B cell (primary cell): Measurements from ENCODE around the gene GEMIN2. TPM values are rescaled to one million over a fixed set of nuclear protein-coding genes. Genes with fewer than 3 reads are reported as not detected.

ENCODE experiments used
- ATAC-seq: fragments of 200-7000 bp; cut with Tn5 transposase; one replicate; pipeline ENCODE4 v1.10.0; 2021; ENCODE audit warnings: low read depth, mild to moderate bottlenecking, moderate number of reproducible peaks, moderate library complexity
- CTCF ChIA-PET: fragments of 350-600 bp; sonication (Branson Sonifier 250); formaldehyde crosslinking; loops from one replicate; lab custom pipeline; 2021; ENCODE audit warnings: antibody characterized with exemption, inconsistent platforms; lab: Charles Lee
- POLR2A ChIA-PET: fragments of 350-600 bp; sonication (Branson Sonifier 250); formaldehyde crosslinking; loops from one replicate; lab custom pipeline; 2021; ENCODE audit warnings: antibody characterized with exemption; lab: Charles Lee
- DNase-seq: peaks from one replicate; pipeline ENCODE4 v3.0.0; 2013
- H2AFZ ChIP-seq: 2 replicates; pipeline ENCODE4 v1.6.1; 2012; ENCODE audit warnings: mild to moderate bottlenecking, low read depth, low read length; ENCODE audit not compliant: insufficient read depth, poor library complexity, severe bottlenecking
- H3K27ac ChIP-seq, 2 donors: 1 replicate in 1 of 2; 2 replicates in 1 of 2; pipeline ENCODE4 v1.5.1; 2012 to 2013; ENCODE audit warnings: low read length in 2 of 2, mild to moderate bottlenecking in 2 of 2, moderate library complexity in 1 of 2
- H3K27me3 ChIP-seq, 4 experiments: fragments of 200-600 bp in 1 of 4; sonication (generic) in 1 of 4; replicated peaks in 1 of 4; 1 replicate in 2 of 4; 2 replicates in 2 of 4; pipeline versions ENCODE4 v1.6.1 to v1.7.0; 2013 to 2016; ENCODE audit warnings: low read length in 3 of 4, mild to moderate bottlenecking in 2 of 4, mixed read lengths in 1 of 4, moderate library complexity in 1 of 4; ENCODE audit not compliant: insufficient read depth in 4 of 4, control insufficient read depth in 3 of 4; ENCODE audit errors: control extremely low read depth in 1 of 4
- H3K36me3 ChIP-seq, 2 experiments: replicated peaks in 1 of 2; 1 replicate in 1 of 2; 2 replicates in 1 of 2; pipeline versions ENCODE4 v1.6.1 to v1.7.1; 2013; ENCODE audit warnings: low read length in 1 of 2; ENCODE audit not compliant: insufficient read depth in 2 of 2, control insufficient read depth in 1 of 2; ENCODE audit errors: control extremely low read depth in 1 of 2, extremely low read depth in 1 of 2
- H3K4me1 ChIP-seq, 2 donors: fragments of 200-600 bp in 1 of 2; sonication (generic) in 1 of 2; 1 replicate in 1 of 2; 2 replicates in 1 of 2; pipeline versions ENCODE4 v1.5.1 to v1.6.1; 2013 to 2017; ENCODE audit warnings: low read length in 2 of 2; ENCODE audit not compliant: control insufficient read depth in 2 of 2, insufficient read depth in 2 of 2
- H3K4me2 ChIP-seq: replicated peaks from 2 replicates; pipeline ENCODE3; 2012; ENCODE audit warnings: mild to moderate bottlenecking, low read depth, low read length; ENCODE audit not compliant: poor library complexity, severe bottlenecking
- H3K4me3 ChIP-seq, 5 experiments: fragments of 200-600 bp in 1 of 5; sonication (generic) in 1 of 5; 1 replicate in 3 of 5; 2 replicates in 2 of 5; pipeline versions ENCODE4 v1.5.1 to v1.7.0; 2011 to 2016; ENCODE audit warnings: low read length in 4 of 5, mild to moderate bottlenecking in 4 of 5, low read depth in 2 of 5, control low read depth in 1 of 5, moderate library complexity in 1 of 5; ENCODE audit not compliant: insufficient read depth in 1 of 5; ENCODE audit errors: control extremely low read depth in 1 of 5, extremely low read depth in 1 of 5
- H3K79me2 ChIP-seq: fragments of 200-600 bp; sonication (generic); one replicate; pipeline ENCODE4 v1.6.0; 2016; ENCODE audit warnings: low read length; ENCODE audit not compliant: control insufficient read depth, insufficient read depth
- H3K9ac ChIP-seq: fragments of 200-600 bp; sonication (generic); 2 replicates; pipeline ENCODE4 v1.6.1; 2017; ENCODE audit warnings: mild to moderate bottlenecking, low read length, moderate library complexity
- H3K9me3 ChIP-seq, 3 donors: one replicate each; pipeline versions ENCODE4 v1.6.1 to v1.7.1; 2013; ENCODE audit warnings: low read length in 2 of 3; ENCODE audit not compliant: control insufficient read depth in 2 of 3, insufficient read depth in 1 of 3; ENCODE audit errors: control extremely low read depth in 1 of 3
- H4K20me1 ChIP-seq: 2 replicates; pipeline ENCODE4 v1.6.0; 2012; ENCODE audit warnings: mild to moderate bottlenecking, low read length; ENCODE audit not compliant: insufficient read depth, control insufficient read depth, poor library complexity, severe bottlenecking
- H3K27ac Mint-ChIP-seq: one replicate; pipeline ENCODE4 v1.8.0; 2021; ENCODE audit warnings: mixed read lengths
- H3K27me3 Mint-ChIP-seq: one replicate; pipeline ENCODE4 v1.8.0; 2021; ENCODE audit warnings: mixed read lengths
- H3K4me1 Mint-ChIP-seq: one replicate; pipeline ENCODE4 v1.8.0; 2021; ENCODE audit warnings: mixed read lengths
- H3K4me3 Mint-ChIP-seq: one replicate; pipeline ENCODE4 v1.8.0; 2021; ENCODE audit warnings: mixed read lengths
- H3K9me3 Mint-ChIP-seq: one replicate; pipeline ENCODE4 v1.8.0; 2022; ENCODE audit warnings: mixed read lengths; ENCODE audit not compliant: insufficient read depth
- EZH2 ChIP-seq: IDR thresholded peaks from 2 replicates; pipeline ENCODE4 v1.6.1; 2012; ENCODE audit warnings: borderline replicate concordance, low read depth, mild to moderate bottlenecking, moderate library complexity, low read length; ENCODE audit not compliant: insufficient read depth, poor library complexity, severe bottlenecking
- WGBS: methylation state at CpG from one replicate; pipeline ENCODE4 v1.1.5; 2013; ENCODE audit warnings: missing lambda C conversion rate; ENCODE audit not compliant: insufficient coverage; 5-methylcytosine and 5-hydroxymethylcytosine counted together
- intact Hi-C: fragments of 100-400 bp; cut with micrococcal nuclease; formaldehyde crosslinking; loops from one replicate; pipeline ENCODE4 v1.10.0; 2022
- polyA plus RNA-seq: library from polyadenylated mRNA; depleted of rRNA; stranded (reverse); fragments of >200 nt; gene quantifications from 2 replicates; pipeline ENCODE4 v1.2.3, GENCODE V29; 2012
- total RNA-seq, 2 donors: library from RNA; stranded (reverse); fragments of 120-200 nt in 1 of 2; gene quantifications; 1 replicate in 1 of 2; 2 replicates in 1 of 2; pipeline versions ENCODE4 v1.2.3 to v1.2.4, GENCODE V29; 2013 to 2022
- TF ChIP-seq, protein P1 (sequence below): fragments of 200-600 bp; IDR thresholded peaks from one replicate; pipeline ENCODE4 v1.8.0; 2022; ENCODE audit warnings: antibody characterized with exemption, mild to moderate bottlenecking

Gene GEMIN2
- total and polyA plus RNA-seq, 2 donors (not counting 1 experiment from before 2014, with no cell fraction given): 13.4 to 14.4 TPM

DNA sequence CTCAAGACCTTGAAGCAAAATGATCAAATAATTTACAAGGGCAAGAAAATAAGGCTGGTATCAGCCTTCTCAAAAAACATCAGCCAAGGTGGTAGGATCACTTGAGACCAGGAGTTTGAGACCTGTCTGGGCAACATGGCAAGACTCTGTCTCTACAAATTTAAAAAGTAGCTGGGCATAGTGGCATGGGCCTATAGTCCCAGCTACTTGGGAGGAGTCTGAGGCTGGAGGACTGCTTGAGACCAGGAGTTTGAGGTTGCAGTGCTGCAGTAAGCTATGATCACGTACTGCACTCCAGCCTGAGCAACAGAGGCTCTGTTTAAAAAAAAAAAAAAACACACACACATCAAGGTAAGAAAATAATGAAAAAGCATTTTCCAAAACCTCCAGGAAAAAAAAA lies 33.2 kb upstream of the GEMIN2 start:
- no peak overlapping the region for H2AFZ ChIP-seq
- no peaks in the 10 kb centered on the region for H3K9me3 Mint-ChIP-seq
- no peak for TF ChIP-seq EZH2
- TF ChIP-seq, protein P1, sequence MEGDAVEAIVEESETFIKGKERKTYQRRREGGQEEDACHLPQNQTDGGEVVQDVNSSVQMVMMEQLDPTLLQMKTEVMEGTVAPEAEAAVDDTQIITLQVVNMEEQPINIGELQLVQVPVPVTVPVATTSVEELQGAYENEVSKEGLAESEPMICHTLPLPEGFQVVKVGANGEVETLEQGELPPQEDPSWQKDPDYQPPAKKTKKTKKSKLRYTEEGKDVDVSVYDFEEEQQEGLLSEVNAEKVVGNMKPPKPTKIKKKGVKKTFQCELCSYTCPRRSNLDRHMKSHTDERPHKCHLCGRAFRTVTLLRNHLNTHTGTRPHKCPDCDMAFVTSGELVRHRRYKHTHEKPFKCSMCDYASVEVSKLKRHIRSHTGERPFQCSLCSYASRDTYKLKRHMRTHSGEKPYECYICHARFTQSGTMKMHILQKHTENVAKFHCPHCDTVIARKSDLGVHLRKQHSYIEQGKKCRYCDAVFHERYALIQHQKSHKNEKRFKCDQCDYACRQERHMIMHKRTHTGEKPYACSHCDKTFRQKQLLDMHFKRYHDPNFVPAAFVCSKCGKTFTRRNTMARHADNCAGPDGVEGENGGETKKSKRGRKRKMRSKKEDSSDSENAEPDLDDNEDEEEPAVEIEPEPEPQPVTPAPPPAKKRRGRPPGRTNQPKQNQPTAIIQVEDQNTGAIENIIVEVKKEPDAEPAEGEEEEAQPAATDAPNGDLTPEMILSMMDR: no peak
- POLR2A ChIA-PET: no interaction called here
- DNase-seq (no peak), ATAC-seq (no peak)
- H3K79me2 ChIP-seq: no peaks in the 10 kb centered on the region
- no peaks in the 10 kb centered on the region for H3K4me1 Mint-ChIP-seq
- H3K36me3 ChIP-seq: peaks cover 7 to 36% of the 10 kb centered on the region in 2 experiments
- CTCF ChIA-PET: no interaction called here
- no peak overlapping the region for H3K4me3 ChIP-seq
- H3K4me2 ChIP-seq: no peak overlapping the region
- intact Hi-C loops: no loop called here
- H3K27ac Mint-ChIP-seq: no peak overlapping the region
- H3K9me3 ChIP-seq: no peaks in the 10 kb centered on the region
- no peak overlapping the region for H3K9ac ChIP-seq
- H3K27ac ChIP-seq: no peak overlapping the region
- no peaks in the 10 kb centered on the region for H4K20me1 ChIP-seq
- no peaks in the 10 kb centered on the region for H3K27me3 Mint-ChIP-seq
- no CpG with 5 or more reads among the region's 1 CpG for WGBS
- H3K4me1 ChIP-seq: no peaks in the 10 kb centered on the region
- H3K4me3 Mint-ChIP-seq: no peak overlapping the region
- no peaks in the 10 kb centered on the region for H3K27me3 ChIP-seq

DNA sequence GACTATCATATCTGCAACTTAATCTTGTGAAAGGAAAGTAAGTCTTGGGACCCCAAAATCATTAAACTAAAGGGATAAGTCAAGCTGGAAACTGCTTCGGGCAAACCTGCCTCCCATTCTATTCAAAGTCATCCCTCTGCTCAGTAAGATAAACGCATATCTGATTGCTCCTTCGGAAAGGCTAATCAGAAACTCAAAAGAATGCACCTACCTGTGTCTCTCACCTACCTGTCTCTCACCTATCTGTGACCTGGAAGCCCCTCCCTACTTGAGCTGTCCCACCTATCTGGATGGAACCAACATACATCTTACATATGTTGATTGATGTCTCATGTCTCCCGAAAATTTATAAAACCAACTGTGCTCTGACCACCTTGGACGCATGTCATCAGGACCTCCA lies 31.0 kb upstream of the GEMIN2 start:
- Histone ChIP-seq H3K4me2 (no peak overlapping the region), H4K20me1 (no peaks in the 10 kb centered on the region), H3K36me3 (peaks cover 10 to 56% of the 10 kb centered on the region in 2 experiments), H3K9ac (no peak overlapping the region), H3K27ac (no peak overlapping the region), H3K4me1 (no peaks in the 10 kb centered on the region), H3K79me2 (no peaks in the 10 kb centered on the region), H3K4me3 (no peak overlapping the region), H2AFZ (no peak overlapping the region), H3K27me3 (no peaks in the 10 kb centered on the region), H3K9me3 (no peaks in the 10 kb centered on the region)
- Mint-ChIP-seq H3K4me3 (no peak overlapping the region), H3K4me1 (no peaks in the 10 kb centered on the region), H3K27me3 (no peaks in the 10 kb centered on the region), H3K9me3 (no peaks in the 10 kb centered on the region), H3K27ac (no peak overlapping the region)
- DNase-seq (no peak), ATAC-seq (no peak)
- 88% methylated on average over 4 of the region's 5 CpGs for WGBS
- TF ChIP-seq, protein P1: no peak
- no peak for TF ChIP-seq EZH2
- ChIA-PET POLR2A (no interaction called here), CTCF (no interaction called here)
- intact Hi-C loops: no loop called here
